IPS DF 19.7 (cell line): Measurements from ENCODE around the gene STRIP1.

Source experiments
- DNase-seq: peaks from one replicate; pipeline ENCODE4 v3.0.0-alpha.2; 2013; ENCODE audit warnings: low read depth, low spot score

STRIP1 gene

DNA sequence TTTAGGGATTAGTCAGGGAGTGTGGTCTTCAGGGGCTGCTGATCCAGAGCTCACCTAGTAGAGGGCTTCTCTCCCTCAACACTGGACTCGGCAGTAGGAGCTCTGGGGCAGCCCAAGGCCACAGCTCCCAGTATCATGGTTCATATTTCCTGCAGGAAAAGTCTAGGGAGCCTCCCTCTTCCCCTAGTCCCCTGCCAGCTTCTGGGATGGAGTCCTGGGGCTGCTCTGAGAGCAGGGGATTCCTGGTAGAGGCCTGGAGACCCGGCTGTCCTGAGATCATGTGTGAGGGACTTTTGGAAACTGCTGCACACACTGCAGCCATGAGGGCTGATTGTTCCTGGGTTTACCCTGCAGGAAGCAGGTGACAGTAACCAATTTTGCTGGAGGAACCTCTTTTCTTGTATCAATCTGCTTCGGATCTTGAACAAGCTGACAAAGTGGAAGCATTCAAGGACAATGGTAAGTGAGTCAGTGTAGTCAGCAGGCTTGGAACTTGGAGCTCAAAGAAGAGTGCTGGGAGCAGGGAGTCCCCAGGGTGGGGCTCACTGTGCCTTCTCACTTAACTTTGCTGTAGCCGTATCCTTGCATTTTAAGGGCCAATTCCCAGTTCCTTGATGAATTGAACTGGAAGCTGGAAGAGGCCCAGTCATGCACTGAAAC lies 16.3 kb downstream of the STRIP1 start:
- no peak for DNase-seq

DNA sequence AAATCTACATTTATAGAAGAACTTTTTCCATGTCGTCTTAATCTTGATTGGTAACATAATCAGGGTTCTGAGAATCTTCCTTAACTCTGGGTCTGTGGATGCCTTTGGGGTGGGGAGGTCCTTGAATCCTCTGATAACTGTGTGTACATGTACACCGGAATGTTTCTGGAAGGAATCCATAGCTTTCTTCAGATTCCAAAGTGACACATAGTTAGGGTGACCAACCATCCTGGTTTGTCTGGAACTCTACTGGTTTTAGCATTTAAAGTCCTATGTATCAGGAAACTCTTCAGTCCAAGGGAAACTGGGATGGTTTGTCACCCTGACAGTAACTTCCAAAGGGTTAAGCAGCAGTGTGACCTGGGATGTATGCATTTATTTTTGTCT lies 16.8 kb downstream of the STRIP1 start:
- no peak for DNase-seq

DNA sequence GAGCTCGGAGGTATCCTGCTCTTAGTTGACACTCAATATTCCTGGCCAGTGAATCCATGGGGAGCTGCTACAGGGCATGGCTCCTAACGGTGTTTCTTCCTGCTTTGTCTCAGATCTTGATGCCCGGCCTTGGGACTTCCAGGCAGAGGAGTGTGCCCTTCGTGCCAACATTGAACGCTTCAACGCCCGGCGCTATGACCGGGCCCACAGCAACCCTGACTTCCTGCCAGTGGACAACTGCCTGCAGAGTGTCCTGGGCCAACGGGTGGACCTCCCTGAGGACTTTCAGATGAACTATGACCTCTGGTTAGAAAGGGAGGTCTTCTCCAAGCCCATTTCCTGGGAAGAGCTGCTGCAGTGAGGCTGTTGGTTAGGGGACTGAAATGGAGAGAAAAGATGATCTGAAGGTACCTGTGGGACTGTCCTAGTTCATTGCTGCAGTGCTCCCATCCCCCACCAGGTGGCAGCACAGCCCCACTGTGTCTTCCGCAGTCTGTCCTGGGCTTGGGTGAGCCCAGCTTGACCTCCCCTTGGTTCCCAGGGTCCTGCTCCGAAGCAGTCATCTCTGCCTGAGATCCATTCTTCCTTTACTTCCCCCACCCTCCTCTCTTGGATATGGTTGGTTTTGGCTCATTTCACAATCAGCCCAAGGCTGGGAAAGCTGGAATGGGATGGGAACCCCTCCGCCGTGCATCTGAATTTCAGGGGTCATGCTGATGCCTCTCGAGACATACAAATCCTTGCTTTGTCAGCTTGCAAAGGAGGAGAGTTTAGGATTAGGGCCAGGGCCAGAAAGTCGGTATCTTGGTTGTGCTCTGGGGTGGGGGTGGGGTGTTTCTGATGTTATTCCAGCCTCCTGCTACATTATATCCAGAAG lies 19.4 kb downstream of the STRIP1 start:
- DNase-seq = no peak

DNA sequence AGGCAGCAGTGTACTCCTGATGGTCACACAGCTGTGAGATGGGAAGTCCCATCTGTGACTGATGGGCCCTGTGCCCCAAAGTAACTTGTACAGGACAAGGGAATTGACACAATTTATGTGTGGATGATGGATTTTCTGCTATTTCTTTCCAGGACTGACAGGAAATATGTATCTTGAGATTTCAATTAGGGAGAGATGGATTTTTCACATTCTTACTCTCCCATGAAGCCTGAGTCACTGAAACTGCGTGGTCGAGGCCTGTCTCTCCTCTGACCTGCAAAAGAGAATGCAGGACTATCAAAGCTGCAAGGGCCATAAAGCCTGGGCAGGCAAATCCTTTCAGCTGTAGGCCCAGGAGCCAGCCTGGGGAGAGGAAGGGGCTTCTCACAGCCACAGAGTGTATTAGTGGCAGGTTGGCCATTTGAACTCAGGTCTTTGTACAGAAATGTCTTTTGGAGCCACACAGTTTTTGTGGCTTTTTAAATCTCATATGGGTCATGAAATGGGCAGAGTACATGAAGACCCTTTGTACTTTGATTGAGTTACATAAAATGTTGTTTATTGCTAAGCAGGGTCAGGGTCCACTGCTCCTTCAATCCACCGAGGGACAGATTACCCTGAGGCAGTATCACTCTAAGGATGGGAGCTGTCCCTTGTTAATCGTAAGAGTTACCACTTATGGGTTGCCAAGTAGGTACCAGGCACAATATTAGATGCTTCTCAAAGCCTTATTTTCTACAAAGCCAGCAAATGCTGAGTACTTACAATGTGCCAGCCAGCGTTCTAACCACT lies 21.3 kb downstream of the STRIP1 start:
- DNase-seq = no peak

DNA sequence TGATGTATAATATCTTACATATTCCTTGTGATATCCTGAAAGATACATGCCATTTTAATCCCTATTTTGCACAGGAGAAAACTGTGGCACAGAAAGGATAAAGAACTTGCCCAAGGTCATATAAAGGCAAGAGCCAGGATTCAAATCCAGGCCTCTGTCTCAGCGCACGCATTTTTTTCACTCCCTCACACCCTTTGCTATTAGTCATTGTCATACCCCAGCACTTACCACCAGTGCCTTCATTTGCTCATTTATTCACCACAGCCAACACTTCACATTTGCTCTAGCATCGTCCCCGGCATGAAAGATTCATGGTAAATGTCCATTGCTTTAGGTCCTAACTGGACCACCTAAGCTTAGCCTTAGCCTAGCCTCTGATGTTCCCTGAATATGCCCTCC lies 21.9 kb downstream of the STRIP1 start:
- no peak for DNase-seq

DNA sequence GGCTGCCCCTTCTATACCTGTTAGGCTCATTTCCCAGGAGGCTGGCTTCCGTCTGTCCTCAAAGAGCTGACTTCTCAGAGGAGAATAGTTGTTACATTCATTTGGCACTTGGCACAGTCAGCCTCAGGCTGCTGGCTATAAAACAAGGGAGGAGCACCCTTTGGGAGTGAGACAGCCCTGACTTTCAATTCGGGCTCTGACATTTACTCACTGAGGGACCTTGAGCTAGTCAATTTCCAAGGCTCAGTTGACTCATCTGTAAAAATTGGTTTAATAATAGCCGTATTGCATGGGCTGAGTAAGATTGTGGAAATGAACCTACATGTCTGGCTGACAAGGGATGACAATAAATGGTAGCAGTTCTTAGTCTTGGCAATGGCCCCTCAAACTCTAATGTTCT lies 22.4 kb downstream of the STRIP1 start:
- no peak for DNase-seq

DNA sequence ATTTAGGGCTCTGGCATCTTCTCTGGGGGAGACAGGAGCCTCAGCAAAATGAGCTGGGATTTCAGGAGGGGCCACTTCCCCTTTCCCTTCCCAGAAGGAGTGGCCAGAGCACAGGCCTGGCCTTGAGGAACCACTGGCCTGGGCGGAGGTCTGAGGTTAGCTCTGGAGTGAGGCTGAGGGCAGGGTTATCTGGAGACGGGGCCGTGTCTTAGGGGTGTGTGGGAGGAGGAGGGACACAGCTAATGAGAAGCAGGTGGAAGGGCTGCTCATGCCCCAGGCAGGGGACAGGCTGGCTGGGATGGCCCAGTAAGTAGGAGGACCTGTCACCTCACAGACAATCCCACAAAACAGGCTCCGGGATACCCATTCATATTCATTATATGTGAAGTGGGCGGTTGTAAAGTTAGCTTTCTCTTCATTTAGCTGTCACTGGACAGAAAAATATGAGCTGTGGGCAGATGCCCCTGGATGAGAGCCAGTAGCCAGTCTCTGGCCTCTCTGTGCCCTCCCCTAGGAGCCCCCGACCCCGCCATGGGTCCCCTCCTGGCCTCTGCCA lies 23.6 kb downstream of the STRIP1 start:
- DNase-seq = no peak

DNA sequence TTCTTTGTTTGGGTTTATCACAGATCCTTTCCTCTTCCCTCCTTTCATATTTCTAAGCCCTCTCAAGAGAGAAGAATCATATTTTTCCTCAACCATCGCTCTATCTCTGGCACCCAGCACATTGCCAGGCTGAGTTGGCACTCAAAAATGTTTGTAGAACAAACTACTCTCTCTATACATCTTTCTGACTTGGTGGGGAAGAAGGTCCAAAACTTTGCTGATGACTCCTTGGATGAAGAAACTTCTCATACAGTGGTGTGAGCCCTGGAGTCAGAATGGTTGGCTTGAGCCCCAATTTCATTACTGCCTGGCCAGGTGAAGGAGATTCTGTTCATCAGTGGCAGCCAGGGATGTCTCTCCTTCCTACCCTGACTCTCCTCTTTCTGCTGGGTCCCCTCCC lies 24.2 kb downstream of the STRIP1 start:
- no peak for DNase-seq

DNA sequence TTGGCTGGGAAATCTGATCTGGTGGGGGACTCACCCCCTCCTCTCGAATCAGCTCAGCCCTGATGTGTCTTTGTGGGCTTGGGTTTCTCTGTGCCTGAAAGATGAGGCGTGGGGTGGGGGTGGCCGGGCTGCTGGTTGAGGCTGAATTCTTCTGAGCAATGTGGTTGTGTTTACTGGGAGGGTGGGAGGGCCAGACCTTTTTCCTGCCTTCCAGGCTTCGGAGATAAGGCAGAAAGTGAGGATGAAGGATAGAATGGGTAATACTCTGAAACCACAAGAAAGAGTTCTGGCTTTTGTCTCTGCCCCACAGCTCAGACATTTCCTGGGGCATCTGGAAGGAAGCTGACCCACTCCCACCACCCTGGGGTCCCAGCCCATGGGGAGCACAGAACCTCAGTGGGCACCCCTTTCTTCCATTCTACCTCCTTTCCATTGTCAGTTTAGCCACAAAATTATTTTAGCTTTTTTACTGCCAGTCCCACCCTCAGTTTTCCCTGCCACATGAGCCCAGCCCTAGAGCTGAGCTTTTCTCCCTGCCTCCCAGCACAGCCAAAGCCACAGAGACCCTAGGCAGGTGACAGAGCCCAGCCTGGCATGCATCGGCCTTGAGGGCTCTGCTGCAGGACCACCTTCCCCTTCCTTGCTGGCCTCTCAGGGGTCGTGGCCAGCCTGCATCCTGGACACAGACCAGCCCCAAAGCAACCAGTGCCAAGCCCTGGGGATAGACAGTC lies 24.9 kb downstream of the STRIP1 start:
- no peak for DNase-seq

DNA sequence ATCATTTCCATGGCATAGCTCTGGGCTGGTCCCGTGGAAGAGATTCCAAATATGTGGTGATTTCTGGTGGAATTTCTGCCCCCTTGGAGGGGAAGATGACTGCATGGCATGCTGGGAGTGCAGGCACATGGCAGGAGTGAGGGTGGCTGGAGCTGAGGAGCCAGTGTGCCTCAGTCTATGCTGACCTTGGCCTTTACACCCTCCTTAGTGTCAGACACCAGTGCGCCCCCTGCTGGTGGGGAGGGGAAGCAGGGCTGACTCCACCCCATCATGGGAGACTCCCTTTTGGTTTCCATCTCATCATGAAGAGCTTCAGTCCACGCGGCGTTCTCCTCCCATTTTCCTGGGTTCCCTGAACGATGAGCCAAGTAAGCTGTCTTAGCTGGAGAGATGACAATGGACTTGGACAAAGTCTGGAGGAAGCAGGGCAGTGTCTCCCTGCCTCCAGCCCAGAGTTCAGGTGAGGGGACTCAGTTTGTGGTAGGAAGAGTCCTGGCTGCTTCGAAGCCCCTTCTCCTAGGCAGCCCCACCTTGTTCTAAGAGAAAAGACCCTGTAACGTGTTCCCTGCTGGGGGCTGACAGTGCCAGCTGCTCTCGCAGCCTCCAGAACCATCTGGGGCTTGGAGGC lies 25.7 kb downstream of the STRIP1 start:
- DNase-seq = no peak

DNA sequence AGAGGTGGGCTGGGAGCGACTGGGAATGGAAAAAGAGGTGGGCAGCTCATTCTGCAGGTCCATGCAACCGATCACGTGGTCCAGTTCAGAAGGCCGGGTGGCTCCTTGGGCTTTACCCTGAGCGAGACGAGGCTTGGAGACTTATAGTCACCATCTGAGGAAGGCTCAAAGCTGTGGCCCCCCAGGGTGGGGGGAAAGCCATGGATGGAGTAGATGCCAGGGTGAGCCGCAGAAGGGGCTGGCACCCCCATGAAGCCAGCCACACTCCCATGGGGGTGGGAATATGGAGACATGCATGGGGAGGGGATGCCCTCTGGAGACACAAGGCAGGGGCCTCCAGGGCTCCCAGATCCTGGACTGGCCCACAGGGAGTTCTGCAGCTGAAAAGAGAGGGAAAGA lies 26.2 kb downstream of the STRIP1 start:
- no peak for DNase-seq

DNA sequence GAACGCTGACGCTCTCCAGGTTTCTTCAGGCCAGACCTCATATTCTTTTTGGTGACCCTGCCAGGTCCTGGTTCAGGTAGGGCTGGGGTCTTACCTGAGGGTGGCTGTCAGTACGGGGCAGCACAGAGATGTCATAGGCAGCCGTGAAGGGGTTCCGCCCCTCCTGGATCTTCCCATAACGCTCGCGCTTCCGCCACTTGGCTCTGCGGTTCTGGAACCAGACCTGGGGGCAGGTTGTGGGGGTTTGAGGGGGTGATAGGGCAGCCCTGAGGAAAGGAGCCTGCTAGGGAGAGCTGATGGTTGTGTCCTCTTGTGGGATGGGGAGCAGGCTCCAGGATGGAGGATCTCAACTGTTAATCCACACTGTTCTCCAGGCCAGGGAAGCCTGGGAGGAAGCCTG lies 26.9 kb downstream of the STRIP1 start:
- no peak for DNase-seq

DNA sequence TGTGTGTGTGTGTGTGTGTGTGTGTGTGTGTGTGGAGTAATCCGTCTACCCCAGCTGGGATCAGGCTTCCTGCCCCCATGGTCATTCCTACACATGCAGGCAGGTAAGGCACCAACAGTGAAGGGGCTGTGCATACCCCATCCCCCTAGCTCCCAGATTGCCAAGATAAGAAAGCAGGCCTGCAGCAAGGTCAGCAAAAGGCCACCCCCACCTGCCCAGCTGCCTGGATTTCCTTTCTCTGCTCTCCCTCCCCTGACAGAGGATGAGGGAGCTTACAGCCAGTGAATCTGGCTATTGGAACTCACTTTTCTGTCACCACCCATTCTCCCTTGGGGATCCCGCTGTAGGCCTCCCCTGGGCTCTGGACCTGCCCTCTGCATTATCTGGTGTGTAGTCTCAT lies 28.2 kb downstream of the STRIP1 start:
- no peak for DNase-seq

DNA sequence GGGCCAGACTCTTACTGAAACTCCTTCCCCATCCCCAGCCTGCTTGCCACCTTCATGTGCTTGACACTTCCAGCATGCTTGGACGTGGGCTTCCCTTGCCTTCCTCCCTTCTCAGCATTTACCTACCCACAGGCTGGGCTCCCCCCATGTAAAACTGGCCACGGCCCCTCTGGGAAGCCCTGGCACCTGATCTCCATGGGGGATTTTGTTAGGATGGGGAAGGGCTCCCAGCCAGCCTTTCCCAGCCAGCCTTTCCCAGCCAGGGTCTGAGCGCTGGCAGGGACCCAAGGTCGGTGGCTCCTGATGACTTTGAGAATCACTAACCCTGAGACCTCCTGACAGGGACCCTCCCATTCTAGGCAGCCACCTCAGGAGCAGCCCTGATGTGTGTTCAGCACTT lies 29.4 kb downstream of the STRIP1 start:
- no peak for DNase-seq

DNA sequence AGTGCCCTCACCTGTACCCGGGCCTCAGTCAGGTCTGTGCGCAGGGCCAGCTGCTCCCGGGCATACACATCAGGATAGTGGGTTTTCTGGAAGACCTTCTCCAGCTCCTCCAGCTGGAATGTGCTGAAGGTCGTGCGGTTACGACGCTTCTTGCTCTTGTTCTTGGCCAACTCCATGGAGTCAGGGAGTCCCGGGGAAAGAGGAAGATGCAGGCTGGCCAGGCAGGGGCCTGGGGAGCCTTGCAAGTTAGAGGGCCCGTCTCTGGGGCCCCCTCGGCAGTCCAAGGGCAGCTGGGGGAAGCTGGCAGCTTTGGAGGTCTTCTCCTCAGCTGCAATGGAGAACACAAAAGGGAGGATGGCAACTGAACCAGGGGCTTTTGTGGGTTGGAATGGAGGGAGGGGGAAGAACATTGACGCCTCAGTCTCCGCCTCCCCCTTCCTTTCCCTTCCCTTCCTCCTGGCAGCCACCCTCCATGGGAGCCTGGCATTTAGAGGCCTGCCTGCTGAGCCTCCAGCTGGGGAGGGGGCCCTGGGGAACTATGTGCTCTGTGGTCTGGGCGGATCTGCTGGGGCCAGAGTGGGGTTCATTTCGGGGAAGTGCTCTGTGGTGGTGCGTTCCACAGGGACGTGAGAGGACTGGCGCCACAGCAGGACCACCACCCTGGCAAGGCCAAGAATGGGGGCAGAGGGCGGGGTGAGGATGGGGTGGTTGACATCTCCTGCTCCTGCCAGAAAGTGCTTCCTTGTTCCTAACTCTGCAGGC lies 30.3 kb downstream of the STRIP1 start:
- DNase-seq = no peak

DNA sequence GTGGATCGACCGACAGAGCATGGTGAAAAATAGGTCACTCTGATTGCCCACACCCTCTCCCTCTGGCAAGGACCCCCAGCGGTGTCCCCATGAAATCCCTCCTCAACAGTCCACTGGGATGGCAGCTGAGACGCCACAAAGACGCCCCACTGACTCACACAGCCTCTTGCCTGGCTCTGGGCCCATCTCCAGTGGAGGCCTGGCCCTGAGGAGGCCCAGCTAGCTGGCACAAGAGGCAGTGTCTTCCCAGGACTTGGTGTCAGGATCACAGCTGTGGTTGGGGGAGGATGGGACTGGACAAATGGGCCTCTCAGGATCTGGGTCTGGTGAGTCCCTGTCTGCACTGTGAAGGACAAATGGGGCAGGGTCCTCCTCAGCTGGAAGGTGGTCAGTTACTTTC lies 31.4 kb downstream of the STRIP1 start:
- DNase-seq = no peak

DNA sequence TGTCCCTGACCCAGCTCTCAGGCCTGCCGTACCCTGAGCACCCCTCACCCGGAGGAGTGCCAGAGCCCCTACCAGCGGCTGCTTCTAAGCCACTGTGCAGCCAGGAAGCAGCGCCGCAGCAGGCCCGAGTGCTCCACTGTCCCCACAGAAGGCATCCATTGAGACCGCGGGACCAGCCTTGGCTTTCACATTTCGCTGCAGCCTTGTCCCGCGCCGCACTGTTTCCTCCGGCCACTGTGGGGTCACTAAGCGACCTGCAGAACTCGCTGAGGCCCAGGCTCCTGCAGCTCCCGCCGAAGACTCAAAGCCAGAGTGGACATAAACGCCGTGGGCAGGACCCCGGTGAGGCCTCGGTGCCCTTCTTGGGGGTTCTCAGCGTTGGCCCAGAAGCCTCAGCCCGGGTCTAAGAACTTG lies 33.1 kb downstream of the STRIP1 start:
- DNase-seq = no peak

DNA sequence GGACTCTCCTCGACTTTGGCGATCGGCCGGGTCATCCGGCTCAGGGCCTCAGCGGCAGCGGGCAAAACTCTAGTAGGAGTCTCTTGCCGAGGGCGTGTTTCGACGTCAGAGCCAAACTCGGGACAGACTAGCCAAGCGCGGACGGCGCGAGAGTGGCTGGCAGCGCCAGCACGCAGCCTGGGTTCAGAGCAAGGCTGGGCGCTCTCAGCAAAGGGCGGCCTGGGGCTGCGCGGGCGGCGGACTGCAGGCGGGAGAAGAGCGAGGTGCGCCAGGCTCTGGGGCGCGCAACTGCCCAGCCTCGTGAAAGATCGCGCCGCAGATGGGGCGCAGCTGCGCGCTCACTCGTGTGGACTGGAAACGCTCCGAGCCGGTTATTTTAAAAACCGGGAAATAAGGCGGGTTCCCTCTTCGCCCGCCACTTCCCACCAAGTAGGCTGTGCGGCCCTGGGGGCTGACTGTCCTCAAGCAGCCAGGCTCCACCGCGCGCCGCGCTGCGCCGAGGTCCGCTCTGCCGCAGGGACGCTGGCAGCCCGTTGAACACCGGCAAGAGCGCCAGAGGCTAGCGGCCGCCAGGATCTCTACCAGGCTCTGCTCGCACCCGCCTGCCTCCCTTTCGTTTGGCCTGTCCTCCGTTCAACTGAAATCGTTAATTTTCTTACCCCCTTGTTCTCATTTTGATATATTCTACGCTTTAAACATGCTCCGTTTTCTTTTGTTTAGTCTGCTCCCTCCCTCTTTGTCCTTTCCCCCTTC lies 33.6 kb downstream of the STRIP1 start:
- no peak for DNase-seq

DNA sequence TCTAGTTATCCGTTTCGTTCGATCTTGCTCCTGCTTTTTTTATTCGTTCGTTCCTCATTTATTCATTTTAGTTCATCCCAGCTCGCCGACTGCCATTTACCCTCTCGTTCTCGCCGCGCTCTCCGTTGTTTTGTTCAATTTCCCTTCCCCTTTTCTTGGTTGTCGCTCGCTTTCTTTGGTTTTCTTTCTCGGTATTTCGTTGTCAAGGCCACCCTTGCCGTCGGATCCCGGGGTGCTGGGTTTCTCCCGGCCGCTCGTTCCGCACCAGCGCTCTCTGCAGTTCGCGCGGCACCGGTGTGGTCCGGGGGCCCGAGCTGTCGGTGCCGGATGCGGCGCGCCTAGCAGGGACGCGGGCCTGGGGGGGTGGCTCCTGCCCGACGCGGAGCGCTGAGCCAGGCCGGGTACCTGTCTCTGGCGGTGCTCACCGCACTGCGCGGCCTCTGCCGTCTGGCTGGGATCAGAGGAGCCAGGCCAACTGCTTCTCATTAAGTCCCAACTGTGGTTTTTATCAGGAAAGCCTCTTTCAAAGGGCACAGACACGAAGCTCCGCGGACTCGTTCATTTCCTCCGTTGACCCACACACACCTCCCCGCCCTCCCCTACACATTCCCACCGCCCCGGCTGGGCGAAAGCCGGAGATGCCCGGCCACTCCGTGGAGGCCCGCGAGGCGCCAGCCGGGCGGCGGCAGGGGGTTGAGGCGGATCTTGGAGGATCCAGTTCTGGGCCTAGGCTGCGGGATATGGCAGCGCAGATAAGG lies 34.4 kb downstream of the STRIP1 start:
- no peak for DNase-seq
